K562 (cell line): ENCODE results near the gene NAV2.

Experiments
- CREM ChIP-seq: IDR thresholded peaks from 2 replicates; pipeline ENCODE4 v1.6.1; 2014; ENCODE audit warnings: antibody characterized with exemption, low read depth
- EZH2 ChIP-seq: IDR thresholded peaks from 2 replicates; pipeline ENCODE4 v1.6.1; 2012; ENCODE audit warnings: low read depth, mild to moderate bottlenecking, inconsistent platforms, low read length, borderline replicate concordance
- MAFG ChIP-seq: fragments of 450-650 bp; conservative IDR thresholded peaks from 2 replicates; pipeline ENCODE4 v1.6.1; 2016; ENCODE audit warnings: missing genetic modification characterization, missing compliant biosample characterization
- MBD1 ChIP-seq: fragments of 250-450 bp; sonication (Bioruptor Pico); IDR thresholded peaks from 2 replicates; pipeline ENCODE4 v1.8.0; 2022; ENCODE audit warnings: inconsistent platforms
- MYC ChIP-seq, 2 experiments: fragments of 250-450 bp in 1 of 2; sonication (Bioruptor Pico) in 1 of 2; IDR thresholded peaks; 2 replicates each; pipeline versions ENCODE4 v1.5.1 to v1.6.1; 2012 to 2021; ENCODE audit warnings: low read depth in 2 of 2, borderline replicate concordance in 1 of 2, improper control_type of control experiment in 1 of 2, low read length in 1 of 2, mild to moderate bottlenecking in 1 of 2, moderate library complexity in 1 of 2
- RAD21 ChIP-seq, 2 experiments: fragments of 250-450 bp in 1 of 2; fragments of 450-650 bp in 1 of 2; sonication (Bioruptor Pico) in 1 of 2; formaldehyde crosslinking in 1 of 2; IDR thresholded peaks in 1 of 2; conservative IDR thresholded peaks in 1 of 2; 2 replicates each; pipeline versions ENCODE4 v1.4.0 to v1.8.0; 2020 to 2022; ENCODE audit warnings: mild to moderate bottlenecking in 2 of 2, moderate library complexity in 1 of 2
- ZBTB33 ChIP-seq: sonication (generic); formaldehyde crosslinking; IDR thresholded peaks from 2 replicates; pipeline ENCODE4 v1.8.1; 2023; ENCODE audit warnings: mild to moderate bottlenecking, missing genetic modification reagents
- ZNF174 ChIP-seq: fragments of 250-450 bp; sonication (Bioruptor Pico); IDR thresholded peaks from 2 replicates; pipeline ENCODE4 v1.4.0; 2020; ENCODE audit warnings: mild to moderate bottlenecking
- ZNF23 ChIP-seq: fragments of 250-450 bp; sonication (Bioruptor Pico); IDR thresholded peaks from 2 replicates; pipeline ENCODE4 v1.4.0; 2020; ENCODE audit warnings: mild to moderate bottlenecking
- ZNF232 ChIP-seq: sonication (generic); formaldehyde crosslinking; IDR thresholded peaks from 2 replicates; pipeline ENCODE4 v1.8.0; 2022; ENCODE audit warnings: mild to moderate bottlenecking, missing genetic modification reagents
- ZNF253 ChIP-seq: fragments of 250-450 bp; sonication (Bioruptor Pico); conservative IDR thresholded peaks from 2 replicates; pipeline ENCODE4 v1.6.1; 2021; ENCODE audit warnings: mild to moderate bottlenecking
- TF ChIP-seq, protein P1 (sequence below), 2 experiments: fragments of 450-650 bp in 1 of 2; IDR thresholded peaks; 2 replicates each; pipeline ENCODE4 v1.6.1; 2011 to 2017; ENCODE audit warnings: low read depth in 2 of 2, antibody characterized with exemption in 1 of 2, borderline replicate concordance in 1 of 2, low read length in 1 of 2, mild to moderate bottlenecking in 1 of 2, mixed read lengths in 1 of 2; ENCODE audit not compliant: control insufficient read depth in 1 of 2

- no peak for TF ChIP-seq ZNF232
- no peak for TF ChIP-seq RAD21 (CRISPR knock-in tag; conservative IDR thresholded peaks at IDR 0.05 in 1 of 2, IDR thresholded peaks at IDR 0.05 in 1 of 2)
- no peak for TF ChIP-seq MYC (IDR thresholded peaks at IDR 0.05; ENCODE audit: low read depth, low read length)
- no peak for TF ChIP-seq MYC (CRISPR knock-in tag; IDR thresholded peaks at IDR 0.05; ENCODE audit: borderline replicate concordance, low read depth)
- TF ChIP-seq, protein P1, sequence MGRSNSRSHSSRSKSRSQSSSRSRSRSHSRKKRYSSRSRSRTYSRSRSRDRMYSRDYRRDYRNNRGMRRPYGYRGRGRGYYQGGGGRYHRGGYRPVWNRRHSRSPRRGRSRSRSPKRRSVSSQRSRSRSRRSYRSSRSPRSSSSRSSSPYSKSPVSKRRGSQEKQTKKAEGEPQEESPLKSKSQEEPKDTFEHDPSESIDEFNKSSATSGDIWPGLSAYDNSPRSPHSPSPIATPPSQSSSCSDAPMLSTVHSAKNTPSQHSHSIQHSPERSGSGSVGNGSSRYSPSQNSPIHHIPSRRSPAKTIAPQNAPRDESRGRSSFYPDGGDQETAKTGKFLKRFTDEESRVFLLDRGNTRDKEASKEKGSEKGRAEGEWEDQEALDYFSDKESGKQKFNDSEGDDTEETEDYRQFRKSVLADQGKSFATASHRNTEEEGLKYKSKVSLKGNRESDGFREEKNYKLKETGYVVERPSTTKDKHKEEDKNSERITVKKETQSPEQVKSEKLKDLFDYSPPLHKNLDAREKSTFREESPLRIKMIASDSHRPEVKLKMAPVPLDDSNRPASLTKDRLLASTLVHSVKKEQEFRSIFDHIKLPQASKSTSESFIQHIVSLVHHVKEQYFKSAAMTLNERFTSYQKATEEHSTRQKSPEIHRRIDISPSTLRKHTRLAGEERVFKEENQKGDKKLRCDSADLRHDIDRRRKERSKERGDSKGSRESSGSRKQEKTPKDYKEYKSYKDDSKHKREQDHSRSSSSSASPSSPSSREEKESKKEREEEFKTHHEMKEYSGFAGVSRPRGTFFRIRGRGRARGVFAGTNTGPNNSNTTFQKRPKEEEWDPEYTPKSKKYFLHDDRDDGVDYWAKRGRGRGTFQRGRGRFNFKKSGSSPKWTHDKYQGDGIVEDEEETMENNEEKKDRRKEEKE (IDR thresholded peaks at IDR 0.05; ENCODE audit: borderline replicate concordance in 1 of 2, control insufficient read depth in 1 of 2, low read depth in 2 of 2, low read length in 1 of 2): no peak
- no peak for TF ChIP-seq ZNF253
- TF ChIP-seq ZNF174 (CRISPR knock-in tag): no peak
- TF ChIP-seq ZNF23 (CRISPR knock-in tag): no peak
- TF ChIP-seq EZH2: no peak
- no peak for TF ChIP-seq MBD1 (CRISPR knock-in tag)
- no peak for TF ChIP-seq MAFG (tag)
- TF ChIP-seq ZBTB33 (CRISPR knock-in tag): no peak
- no peak for TF ChIP-seq CREM
Measured at GRCh38 chr11:20026629-20027555, 314.3 kb downstream of the NAV2 start.
